ENCODE measurements around the gene CCDC47.
A peak's percentile ranks its signal among the peaks of the same experiment; 100 is the strongest.
"Not testable (repeated sequence)": the region's sequence is repeated elsewhere in the genome, so short reads cannot be mapped to it uniquely, and the experiment has no call there.

The CCDC47 gene

DNA sequence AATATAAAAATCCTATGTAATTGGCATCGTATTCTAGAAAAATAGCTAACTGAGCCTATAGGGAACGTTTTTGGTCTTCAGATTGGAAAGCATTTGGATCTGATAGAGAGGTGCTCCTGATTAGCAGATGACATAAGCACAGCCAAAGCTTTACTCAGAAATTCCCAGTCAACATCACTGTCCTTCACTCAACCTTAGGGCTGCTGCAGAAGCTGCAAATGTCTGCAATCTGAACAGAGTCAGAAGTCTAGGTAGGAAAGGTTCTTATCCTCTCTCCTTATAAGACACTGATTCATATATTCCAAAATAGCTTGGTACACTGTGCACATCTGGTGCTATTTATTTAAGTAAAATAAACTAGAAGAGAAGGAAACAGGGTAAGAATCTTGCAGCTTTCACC lies 51.0 kb downstream of the CCDC47 start:
- no peak for DNase-seq (ENCODE audit: low spot score)

DNA sequence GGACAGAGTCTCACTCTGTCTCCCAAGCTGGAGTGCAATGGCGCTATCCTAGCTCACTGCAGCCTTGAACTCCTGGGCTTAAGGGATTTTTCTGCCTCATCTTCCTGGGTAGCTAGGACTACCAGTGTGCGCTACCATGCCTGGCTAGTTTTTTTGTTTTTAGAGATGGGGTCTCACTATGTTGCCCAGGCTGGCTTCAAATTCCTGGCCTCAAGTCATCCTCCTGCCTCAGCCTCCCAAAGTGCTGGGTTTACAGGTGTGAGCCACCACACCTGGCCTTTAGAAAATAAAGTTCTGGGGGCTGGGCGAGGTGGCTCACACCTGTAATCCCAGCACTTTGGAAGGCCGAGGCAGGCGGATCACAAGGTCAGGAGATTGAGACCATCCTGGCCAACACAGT lies 53.2 kb downstream of the CCDC47 start:
- DNase-seq (ENCODE audit: low spot score) = not testable (repeated sequence)

DNA sequence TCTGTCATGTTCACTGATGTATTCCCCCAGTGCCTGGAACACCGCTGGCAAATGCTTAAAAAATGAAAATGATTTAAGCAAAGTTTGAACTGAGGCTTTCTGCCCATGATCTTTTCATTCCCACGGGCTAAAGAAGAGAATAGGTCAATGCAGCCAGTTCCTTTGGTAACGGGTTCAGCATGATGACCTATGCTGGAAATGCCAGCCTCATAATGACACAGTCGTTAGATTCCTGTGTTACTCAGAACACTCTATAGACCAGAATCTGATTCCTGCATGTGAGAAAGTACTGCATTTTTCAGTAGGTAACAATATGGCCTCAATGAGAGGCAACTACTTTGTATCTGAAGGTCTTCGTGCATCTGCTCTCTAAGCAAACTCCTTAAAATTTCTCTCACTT lies 54.4 kb downstream of the CCDC47 start:
- no peak for DNase-seq (ENCODE audit: low spot score)

DNA sequence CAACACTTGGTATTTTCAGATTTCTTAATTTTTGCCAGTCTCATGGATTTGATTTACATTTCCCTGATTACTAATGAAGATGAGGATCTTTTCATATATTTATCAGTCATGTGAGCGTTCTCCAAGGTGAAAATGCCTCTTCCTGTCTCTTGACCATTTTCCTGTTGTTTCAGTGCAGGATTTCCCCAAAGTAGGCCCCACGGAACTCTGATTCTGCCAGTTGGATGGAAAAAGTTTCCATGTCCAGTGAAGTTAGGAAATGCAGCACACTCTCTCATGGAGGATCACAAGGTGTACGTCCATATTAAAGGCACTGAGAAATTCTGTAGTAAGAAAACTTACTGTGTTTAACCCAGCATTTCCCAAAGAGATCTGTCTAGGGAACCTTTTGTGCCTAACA lies 57.0 kb downstream of the CCDC47 start:
- DNase-seq (ENCODE audit: low spot score) = no peak

DNA sequence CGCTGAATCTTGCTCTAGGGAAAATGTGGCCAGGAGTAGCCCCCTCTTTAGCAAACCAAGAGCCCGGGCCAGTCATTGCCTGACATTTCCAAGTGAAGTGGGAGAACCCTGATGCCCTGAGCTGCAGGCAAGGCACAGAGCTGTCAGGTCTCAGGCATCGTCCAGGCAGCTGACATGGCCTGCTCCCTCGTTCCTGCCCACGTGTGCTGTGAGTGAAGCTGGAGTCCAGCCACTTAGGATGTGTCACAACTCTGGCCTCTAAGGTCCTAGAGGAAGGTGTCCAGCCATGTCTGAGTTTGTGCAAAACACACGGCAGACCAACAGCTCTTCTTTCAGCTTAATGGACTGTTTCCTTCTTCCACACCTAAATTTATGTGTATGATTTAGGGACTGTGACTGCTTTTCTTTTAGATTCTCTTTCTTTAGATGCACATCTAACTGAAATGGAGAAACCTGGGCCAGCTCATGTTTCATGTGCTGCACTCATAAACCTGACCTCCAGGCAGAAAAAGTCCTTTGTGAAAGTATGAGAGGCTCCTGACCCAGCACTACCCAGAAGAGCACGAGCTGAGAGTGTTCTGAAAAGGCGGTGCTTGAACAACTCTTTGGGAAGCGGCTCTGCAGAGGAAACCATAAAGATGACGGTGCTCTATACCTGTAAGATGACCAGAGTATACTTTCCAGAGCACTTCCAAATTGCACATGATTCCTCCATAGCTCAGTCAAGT lies 58.7 kb downstream of the CCDC47 start:
- DNase-seq (ENCODE audit: low spot score) = peak; percentile 70

DNA sequence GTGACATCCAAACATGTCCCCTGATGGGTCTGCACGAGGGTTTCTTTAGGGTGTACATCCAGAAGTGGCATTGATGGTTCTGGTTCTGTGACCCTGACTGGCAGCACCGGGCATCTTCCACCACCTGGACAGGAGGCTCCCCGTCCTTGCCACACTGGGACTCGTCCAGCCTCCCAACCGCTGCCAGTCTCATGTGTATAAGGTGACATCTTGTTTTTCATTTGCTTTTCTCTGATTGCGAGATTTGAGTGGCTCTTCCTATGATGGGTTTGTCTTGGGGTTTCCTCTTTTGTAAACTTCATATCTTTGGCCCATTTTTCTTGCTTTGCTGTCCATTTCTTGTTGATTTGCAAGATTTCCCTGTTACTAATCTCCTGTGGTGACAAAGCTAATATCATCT lies 64.3 kb downstream of the CCDC47 start:
- DNase-seq (ENCODE audit: low spot score) = no peak

DNA sequence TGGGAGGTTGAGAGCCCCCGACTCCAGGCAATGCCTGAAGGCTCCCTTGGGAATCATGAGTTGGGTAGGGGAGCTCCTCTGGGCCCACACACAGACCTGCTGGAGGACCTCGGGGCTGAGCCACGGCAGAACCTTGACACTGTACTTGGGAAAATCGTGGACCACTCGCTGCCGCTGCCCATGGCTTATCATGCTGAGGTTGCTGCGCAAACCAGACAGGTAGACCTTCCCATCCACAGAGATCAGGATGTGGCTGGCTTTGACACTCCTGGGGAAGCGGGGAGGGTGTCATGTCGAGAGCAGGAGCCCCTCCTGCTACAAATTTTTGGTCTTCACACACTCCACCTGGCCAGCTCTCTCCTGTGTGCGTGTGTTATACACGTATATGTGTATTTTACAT lies 66.2 kb downstream of the CCDC47 start:
- no peak for DNase-seq (ENCODE audit: low spot score)

DNA sequence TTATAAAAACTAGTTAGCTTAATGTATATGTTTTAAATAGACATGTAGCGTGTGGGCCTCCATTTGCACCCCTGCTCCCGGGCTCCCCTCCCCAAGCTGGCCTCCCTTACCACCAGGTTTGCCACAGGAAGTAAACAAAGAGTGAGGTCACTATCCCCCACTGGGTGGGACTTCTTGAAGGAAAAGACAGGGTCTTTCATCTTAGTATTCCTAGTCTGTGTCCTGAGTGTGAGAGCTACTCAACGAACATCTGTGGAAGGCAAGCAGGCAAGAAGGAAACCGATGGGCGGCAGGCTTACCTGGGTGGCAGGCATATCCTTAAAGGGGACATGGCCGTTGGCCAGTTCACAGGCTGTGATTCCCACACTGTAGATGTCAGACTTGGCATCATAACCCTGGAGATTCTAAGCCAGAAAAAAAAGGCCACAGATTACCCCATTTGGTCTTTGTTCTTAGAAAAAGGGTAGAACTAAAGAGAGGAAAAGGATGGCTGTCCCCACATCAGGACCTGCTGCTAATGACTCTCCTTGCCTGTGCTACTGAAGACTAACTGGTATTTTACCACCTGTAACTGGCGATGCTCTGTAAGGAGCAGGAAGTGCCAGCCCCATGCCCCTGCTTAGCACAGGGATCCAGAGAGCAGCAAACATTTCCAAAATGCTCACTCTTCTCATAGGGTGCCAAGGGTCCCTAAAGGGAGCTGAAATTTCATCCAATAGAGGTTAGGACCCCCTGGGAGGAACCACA lies 66.9 kb downstream of the CCDC47 start:
- no peak for DNase-seq (ENCODE audit: low spot score)

DNA sequence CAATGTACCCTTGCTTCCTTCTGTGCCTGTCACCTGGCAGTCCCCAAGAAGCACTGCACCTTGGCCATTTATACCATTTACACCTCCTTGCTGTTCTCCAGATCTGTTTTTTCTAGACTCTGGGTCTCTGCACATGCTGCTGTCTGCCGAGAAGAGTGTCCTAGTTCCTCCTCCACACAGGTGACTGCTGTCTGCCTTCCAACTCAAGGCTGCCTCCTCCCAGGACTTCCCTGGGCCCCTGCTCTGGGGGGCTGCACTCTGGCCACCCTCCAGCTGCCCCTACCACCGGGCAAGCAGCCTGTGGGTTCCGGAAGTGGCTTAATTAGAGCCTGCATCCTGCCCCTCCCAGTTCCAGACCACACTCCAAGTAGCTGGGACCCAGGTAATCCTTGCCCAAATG lies 67.7 kb downstream of the CCDC47 start:
- no peak for DNase-seq (ENCODE audit: low spot score)

DNA sequence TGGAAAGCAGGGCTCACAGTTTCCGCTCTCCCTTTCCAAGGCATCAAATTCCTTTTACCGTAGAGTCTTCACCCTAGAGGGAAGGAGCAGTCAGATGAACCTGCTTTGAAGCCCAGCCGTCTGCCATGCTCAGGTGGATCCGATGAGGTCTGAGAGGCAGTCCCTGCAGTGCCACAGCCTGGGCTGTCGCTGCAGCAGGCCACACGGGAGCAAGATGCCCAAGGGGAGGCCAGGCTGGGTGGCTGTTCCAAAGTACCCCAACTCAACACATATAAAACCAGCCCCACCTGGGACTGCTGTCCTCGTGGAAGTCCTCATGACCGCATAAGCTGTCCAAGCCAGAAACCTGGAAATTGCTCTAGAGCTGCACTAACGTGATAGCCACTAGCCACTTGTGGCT lies 68.6 kb downstream of the CCDC47 start:
- no peak for DNase-seq (ENCODE audit: low spot score)

DNA sequence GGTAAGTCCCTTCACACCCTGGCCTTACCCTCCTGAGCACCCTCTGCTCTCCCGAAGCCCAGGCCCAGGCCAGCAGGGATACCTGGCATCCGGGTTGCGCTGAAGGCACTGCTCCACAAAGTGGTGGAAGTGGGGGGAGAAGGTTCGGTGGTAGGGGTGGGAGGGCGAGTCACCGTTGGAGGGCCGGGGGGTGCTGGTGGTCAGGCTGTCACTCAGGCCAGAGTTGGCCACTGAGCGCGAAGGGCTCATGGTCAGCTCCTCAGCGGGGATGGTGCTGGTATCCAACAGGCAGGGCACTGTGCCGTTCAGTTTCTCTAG lies 69.2 kb downstream of the CCDC47 start:
- DNase-seq (ENCODE audit: low spot score) = no peak

DNA sequence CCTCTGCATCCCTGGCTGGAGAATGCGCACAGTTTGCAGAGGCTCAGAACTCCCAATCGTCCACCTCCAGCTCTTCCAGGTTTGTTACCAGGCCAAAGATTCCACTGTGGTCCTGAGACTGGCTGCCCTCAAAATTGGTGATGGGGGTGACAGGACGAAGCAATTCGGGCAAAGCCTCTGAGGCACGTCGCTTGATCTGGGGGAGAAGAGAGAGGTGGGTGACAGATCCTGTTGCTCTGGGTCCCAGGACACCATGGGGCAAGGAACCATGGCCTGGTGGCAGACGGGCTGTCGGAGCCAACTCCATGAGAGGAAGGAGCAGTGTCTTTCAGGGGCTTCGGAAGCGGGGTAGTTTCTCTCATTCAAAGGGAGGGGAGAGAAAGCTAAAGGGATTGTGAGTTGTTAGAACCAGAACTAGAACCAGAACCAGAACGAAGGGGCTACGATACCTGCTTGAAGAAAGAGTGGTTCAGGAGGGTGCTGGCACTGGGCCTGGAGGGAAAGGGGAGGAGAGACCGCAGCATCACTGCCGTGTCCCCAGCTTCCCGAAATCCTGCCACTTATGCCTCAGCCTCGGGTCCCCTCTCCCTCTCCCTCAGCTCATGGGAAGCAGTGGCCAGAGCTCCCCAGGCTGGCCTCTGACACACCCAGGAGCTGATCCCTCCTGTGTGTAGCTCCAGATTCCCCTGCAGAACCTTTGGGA lies 69.7 kb downstream of the CCDC47 start:
- no peak for DNase-seq (ENCODE audit: low spot score)

DNA sequence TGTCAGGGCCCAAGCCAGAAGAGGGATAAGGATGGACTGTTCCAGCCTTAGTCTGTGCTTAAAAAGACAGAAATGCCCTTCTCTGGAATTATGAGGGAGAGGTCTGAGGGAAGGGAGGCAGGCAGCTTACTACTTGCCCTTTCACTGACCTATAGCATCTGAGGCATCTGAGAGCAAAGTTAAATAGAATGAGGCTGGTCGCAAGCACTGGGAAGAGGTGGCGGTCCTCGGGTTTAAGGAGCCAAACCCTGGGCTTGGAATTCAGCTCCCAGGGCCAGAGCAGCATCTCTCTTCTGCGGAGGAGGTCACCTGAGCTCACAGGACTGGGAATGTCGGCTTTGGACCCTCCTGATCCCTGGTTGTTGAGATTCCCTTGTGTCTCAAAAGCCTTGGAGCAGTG lies 70.4 kb downstream of the CCDC47 start:
- no peak for DNase-seq (ENCODE audit: low spot score)

DNA sequence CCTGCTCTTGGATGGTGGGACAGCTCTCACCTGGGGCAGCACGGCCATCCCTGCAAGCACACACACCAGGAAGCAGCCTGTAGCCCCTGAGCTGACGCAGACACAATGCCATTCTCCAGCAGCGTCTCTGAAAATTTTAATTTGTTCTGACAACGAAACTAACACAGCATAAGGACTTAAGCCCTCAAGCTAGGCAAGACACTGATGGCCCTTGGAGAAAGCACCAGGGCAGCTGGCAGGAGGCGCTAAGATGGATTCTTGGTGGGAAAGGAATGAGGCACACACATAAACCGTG lies 70.7 kb downstream of the CCDC47 start:
- no peak for DNase-seq (ENCODE audit: low spot score)

DNA sequence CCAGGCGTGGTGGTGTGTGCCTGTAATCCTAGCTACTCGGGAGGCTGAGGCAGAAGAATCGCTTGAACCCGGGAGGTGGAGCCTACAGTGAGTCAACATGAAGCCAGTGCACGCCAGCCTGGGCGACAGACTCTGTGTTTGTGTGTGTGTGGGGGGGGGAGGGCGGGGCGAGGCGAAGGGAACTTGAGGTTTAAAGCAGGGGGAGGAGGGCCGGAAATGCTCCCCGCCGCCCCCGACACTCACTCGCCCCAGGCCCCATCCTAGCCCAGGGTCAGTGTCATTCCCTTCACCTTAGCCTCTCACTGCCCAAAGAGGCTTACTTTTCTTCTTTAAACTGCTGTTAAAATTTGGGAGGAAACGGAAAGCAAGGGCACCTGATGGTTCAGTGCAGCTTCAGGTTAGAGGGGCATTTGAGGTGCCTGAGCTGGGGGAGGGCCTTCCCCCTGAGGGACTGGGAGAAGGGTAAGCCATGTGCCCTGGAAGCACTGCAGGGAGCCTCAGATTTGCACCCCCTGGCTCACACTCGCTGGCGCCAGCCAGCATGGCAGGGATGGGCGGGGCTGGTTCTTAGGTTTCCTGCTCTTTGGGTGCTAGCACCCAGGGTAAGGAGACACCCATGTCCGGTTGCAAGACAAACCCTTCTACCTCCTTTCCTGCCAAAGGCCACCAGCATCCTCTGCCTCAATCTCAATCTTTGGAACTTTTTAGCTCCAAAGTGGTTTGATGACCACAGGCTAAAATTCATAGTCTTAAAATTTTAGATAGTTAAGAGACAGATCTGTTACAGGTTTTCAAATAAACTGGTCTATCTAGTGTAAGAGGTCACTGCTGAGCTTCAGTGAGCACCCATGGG lies 71.3 kb downstream of the CCDC47 start:
- DNase-seq (ENCODE audit: low spot score) = no peak

DNA sequence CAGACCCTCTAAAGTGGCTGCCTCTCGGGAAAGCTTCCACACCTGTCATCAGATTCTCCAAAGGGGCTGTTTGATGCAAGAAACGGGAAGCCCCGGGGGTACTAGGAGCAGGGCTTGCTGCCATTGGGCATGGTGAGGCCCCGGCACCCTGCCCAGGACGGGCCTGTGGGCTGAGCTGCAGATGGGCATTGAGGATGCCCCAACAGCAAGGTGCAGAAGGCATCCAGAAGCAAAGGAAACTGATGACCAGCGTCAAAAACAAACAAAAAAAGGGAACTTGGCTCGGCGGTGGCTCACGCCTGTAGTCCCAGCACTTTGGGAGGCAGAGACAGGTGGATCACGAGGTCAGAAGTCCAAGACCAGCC lies 72.0 kb downstream of the CCDC47 start:
- DNase-seq (ENCODE audit: low spot score) = no peak

DNA sequence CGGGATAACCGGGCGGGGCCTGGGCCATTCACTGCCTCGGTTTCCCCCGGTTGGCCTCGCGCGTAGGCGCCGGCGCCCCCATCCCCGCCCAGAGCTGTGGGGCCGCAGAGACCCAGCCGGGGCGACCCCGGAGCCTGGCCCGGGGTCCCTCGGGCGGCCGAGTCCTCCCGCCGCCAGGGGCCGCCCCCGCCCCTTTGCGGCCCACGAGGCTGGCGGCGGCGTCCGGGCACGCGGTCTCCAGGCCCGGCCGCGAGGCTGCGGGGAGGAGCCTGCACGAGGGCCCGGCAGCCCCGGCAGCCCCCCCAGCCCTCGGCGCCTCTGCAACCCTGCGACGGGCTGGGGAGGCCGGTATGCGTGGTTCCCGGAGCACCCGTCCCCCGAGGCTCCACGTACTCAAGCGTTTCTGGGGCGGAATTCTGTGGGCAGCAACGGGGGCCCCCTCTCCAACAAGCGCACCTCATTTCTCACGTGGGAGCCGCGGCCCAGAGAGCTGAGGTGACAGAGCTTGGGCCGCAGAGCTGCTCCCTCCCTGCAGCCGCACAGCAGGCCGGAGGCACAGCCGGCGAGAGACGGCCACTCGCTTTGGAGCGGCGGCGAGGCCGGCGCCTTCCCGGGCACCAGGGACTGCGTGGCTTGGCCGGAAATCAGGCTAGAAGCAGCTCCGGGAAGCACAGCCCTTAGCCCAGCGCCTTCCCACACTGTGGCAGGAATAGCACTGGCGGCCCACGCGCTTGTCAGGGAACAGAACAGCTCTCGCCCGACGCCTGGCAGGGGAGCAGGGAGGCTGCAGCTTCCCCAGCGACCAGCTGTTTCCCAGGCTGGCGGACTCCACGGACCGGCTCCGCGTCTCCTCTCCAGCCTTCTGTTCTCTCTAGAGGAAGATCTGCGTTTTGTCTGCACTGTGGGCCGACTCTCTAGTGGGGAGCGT lies 72.6 kb downstream of the CCDC47 start:
- DNase-seq (ENCODE audit: low spot score) = peak; percentile 67

DNA sequence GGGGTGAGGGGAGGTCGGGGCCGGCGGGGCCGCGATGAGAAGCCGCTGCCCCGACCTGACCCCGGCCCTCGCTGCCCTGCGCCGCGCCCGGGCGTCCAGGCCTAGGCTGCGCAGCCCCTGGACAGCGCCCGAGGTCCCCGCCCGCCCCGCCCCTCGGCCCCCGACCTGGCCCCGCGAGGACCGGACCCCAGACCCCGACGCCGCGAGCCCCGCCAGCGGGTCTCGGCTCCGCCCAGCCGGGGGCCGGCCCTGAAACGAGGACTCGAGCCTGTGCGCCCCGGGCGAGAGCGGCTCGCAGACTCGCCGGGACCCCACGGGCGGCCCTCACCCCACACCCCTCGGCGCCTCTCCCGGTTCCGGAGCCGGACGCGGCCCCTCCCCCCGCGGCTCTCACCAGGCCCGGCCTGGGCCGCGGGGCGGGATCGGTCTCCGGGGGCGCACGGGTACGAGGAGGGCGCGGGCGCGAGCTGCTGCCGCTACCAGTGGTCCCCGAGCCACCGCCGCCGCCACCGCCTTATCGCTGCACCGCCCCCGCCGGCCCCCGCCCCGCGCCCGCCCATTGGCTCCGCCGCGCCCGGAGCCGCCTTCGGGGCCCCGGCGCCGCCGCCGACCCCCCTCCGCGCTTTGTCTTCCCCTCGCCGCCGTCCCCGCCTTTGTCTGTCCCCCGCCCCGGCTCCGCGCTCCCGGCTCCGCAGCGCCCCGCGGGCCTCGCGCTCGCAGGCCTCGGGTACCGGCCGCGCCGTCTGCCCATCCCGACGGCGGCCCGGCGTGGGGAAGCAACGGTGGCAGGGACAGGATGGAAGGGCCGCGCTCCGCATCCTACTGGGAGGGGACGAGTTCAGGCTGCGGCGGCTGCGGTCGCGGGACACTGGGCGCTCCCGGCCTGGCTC lies 73.5 kb downstream of the CCDC47 start, which contains the start of gene LIMD2:
Gene LIMD2 (minus strand): TSS at position 488 of the 890 bp plus-strand sequence. CDS start 827 bp downstream, outside the sequence.
- DNase-seq (ENCODE audit: low spot score) = peak; percentile 85

DNA sequence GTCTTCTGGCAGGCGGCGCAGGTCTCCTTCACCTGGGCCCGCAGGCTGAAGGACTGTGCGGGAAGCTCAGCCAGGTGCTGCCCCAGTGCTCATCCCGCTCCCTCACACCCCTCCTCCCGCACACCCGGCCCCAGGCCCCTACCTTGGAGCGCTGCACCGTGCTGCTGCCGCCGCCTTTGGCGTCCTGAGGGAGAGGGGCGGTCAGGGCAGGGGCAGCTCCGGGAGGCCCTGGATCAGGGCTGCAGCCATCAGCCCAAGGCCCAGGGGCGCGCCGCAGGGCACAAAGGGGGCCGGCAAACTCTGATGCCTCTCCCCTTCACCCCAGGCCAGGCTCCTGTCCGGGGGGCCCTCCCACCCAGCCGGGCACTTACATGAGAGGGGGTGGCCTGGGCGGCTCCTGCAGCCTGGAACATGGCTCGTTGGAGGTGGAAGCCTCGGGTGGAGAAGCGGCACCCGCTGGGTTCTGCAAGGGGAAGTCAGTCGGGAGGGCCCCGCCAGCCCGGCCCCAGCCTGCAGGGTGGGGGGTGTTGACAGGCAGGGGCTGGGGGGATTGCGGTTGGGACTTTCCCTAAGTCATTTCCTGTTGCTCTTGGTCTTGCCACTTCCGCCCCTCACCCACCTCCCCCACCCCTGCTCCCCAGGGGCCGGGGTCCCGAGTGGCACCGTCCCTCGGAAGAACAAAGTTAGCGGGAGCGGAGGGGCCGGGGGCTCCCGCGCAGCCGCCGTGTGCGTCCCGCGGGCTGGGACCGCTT lies 74.3 kb downstream of the CCDC47 start:
- DNase-seq (ENCODE audit: low spot score) = no peak
